GM12872 (cell line): Measurements from ENCODE around the gene RAD51.

Experiments
- CTCF ChIP-seq: IDR thresholded peaks from 3 replicates; pipeline ENCODE4 v1.5.1; 2011; ENCODE audit warnings: low read depth, mild to moderate bottlenecking, low read length, moderate library complexity; ENCODE audit not compliant: insufficient read depth

The RAD51 gene

GRCh38 chr15:40755812-40756208, 60.8 kb downstream of the RAD51 start:
- TF ChIP-seq CTCF: no peak

GRCh38 chr15:40756938-40757337, 62.0 kb downstream of the RAD51 start:
- TF ChIP-seq CTCF: no peak

GRCh38 chr15:40759961-40760360, 65.0 kb downstream of the RAD51 start:
- no peak for TF ChIP-seq CTCF

- TF ChIP-seq CTCF: no peak
These were observed 68.2 kb downstream of the RAD51 start for GRCh38 chr15:40762919-40763800.

GRCh38 chr15:40763801-40764628, 69.0 kb downstream of the RAD51 start, which contains the start of gene GCHFR:
Gene GCHFR (plus strand): TSS chr15:40764068. CDS start chr15:40764181, 113 bp downstream.
- TF ChIP-seq CTCF: peak; percentile 50; the same call in 2 of the 3 replicates

- no peak for TF ChIP-seq CTCF
These were observed 69.7 kb downstream of the RAD51 start for GRCh38 chr15:40764629-40765103.

- no peak for TF ChIP-seq CTCF
These were observed 71.3 kb downstream of the RAD51 start for GRCh38 chr15:40766194-40766815.
